GM19397 (cell line): Measurements from ENCODE around the gene ZNF439.
"Not testable (repeated sequence)": the region's sequence is repeated elsewhere in the genome, so short reads cannot be mapped to it uniquely, and the experiment has no call there.

Experiments used
- ATAC-seq: cut with Tn5 transposase; IDR thresholded peaks from one replicate; pipeline ENCODE4 v1.9.1; 2021; ENCODE audit warnings: mild to moderate bottlenecking, moderate library complexity; ENCODE audit not compliant: unreplicated experiment

ZNF439 gene

GRCh38 chr19:11867766-11868165, 19.2 kb downstream of the ZNF439 start:
- not testable (repeated sequence) for ATAC-seq

GRCh38 chr19:11868188-11868587, 19.7 kb downstream of the ZNF439 start:
- no peak for ATAC-seq

GRCh38 chr19:11872624-11873023, 24.1 kb downstream of the ZNF439 start:
- ATAC-seq, result no peak

- ATAC-seq, result no peak
These were observed 25.2 kb downstream of the ZNF439 start for GRCh38 chr19:11873762-11874161.

GRCh38 chr19:11879687-11880266, 31.3 kb downstream of the ZNF439 start:
- not testable (repeated sequence) for ATAC-seq

- no peak for ATAC-seq
These were observed 32.1 kb downstream of the ZNF439 start for GRCh38 chr19:11880598-11880997.

GRCh38 chr19:11881151-11881800, 32.8 kb downstream of the ZNF439 start:
- ATAC-seq, result no peak

GRCh38 chr19:11882606-11883005, 34.1 kb downstream of the ZNF439 start:
- ATAC-seq, result no peak

GRCh38 chr19:11887234-11887610, 38.7 kb downstream of the ZNF439 start:
- no peak for ATAC-seq

- peak; percentile 64 for ATAC-seq
These were observed 39.3 kb downstream of the ZNF439 start, which contains the start of gene ZNF69 for GRCh38 chr19:11887611-11888531. ZNF69 (plus strand) TSS chr19:11887782; CDS start chr19:11887924, 142 bp downstream.

- ATAC-seq, result not testable (repeated sequence)
These were observed 41.4 kb downstream of the ZNF439 start for GRCh38 chr19:11889901-11890300.

- no peak for ATAC-seq
These were observed 42.1 kb downstream of the ZNF439 start for GRCh38 chr19:11890634-11891033.

GRCh38 chr19:11894851-11895250, 46.3 kb downstream of the ZNF439 start:
- ATAC-seq, result no peak

- ATAC-seq, result no peak
These were observed 53.7 kb downstream of the ZNF439 start for GRCh38 chr19:11902228-11902627.

GRCh38 chr19:11905928-11906327, 57.4 kb downstream of the ZNF439 start:
- ATAC-seq, result no peak

- not testable (repeated sequence) for ATAC-seq
These were observed 63.4 kb downstream of the ZNF439 start for GRCh38 chr19:11911937-11912336.

- not testable (repeated sequence) for ATAC-seq
These were observed 66.0 kb downstream of the ZNF439 start for GRCh38 chr19:11914417-11915051.
